ENCODE results near the gene MLANA.

- no peak for TF ChIP-seq POLR2AphosphoS5 (IDR thresholded peaks at IDR 0.05; ENCODE audit: low read depth, low read length)
- TF ChIP-seq POU2F2 (IDR thresholded peaks at IDR 0.05; ENCODE audit: low read depth, low read length): no peak
- no peak for TF ChIP-seq TAF1 (IDR thresholded peaks at IDR 0.05; ENCODE audit: low read depth, low read length)
- no peak for TF ChIP-seq POLR2A (IDR thresholded peaks at IDR 0.05; ENCODE audit: low read depth, low read length)
- no peak for TF ChIP-seq PAX5 (IDR thresholded peaks at IDR 0.05; ENCODE audit: insufficient read depth, low read length, severe bottlenecking)
- no peak for TF ChIP-seq SPI1 (IDR thresholded peaks at IDR 0.05; ENCODE audit: low read depth, low read length)
Observed at GRCh38 chr9:5917888-5918287, 27.2 kb downstream of the MLANA start.

All from GM12891 (cell line).